Transverse colon (tissue), 4 donors: ENCODE data around the gene SYNJ2. TPM values are rescaled to one million over a fixed set of nuclear protein-coding genes. Genes with fewer than 3 reads are reported as not detected.

ENCODE experiments used
- DNase-seq: peaks from one replicate; pipeline ENCODE4 v3.0.0-alpha.2; 2019
- H3K27ac ChIP-seq, 4 donors: fragments of 200-600 bp; sonication (generic); 2 replicates each; pipeline ENCODE4 v1.5.1; 2016 to 2018; ENCODE audit warnings: inconsistent platforms in 4 of 4
- H3K27me3 ChIP-seq: fragments of 200-600 bp; sonication (generic); 2 replicates; pipeline ENCODE4 v1.5.1; 2017; ENCODE audit warnings: inconsistent platforms
- H3K36me3 ChIP-seq, 4 donors: fragments of 200-600 bp; sonication (generic); 2 replicates each; pipeline ENCODE4 v1.5.1; 2017 to 2019; ENCODE audit warnings: inconsistent platforms in 4 of 4
- H3K4me1 ChIP-seq, 4 donors: fragments of 200-600 bp; sonication (generic); 2 replicates each; pipeline ENCODE4 v1.5.1; 2017 to 2020; ENCODE audit warnings: inconsistent platforms in 4 of 4
- H3K4me3 ChIP-seq, 4 donors: fragments of 200-600 bp; sonication (generic); 1 replicate in 1 of 4; 2 replicates in 3 of 4; pipeline versions ENCODE4 v1.5.1 to v1.6.1; 2017 to 2019; ENCODE audit warnings: inconsistent platforms in 4 of 4
- H3K9me3 ChIP-seq, 2 donors: fragments of 200-600 bp; sonication (generic); 2 replicates each; pipeline ENCODE4 v1.5.1; 2017 to 2019; ENCODE audit warnings: inconsistent platforms in 2 of 2
- CTCF ChIP-seq, 5 experiments: fragments of 200-600 bp in 3 of 5; fragments of 450-650 bp in 2 of 5; sonication (generic) in 3 of 5; IDR thresholded peaks; 1 replicate in 2 of 5; 2 replicates in 3 of 5; pipeline ENCODE4 v1.5.1; 2016 to 2017; ENCODE audit warnings: antibody characterized with exemption in 5 of 5, inconsistent platforms in 3 of 5, mild to moderate bottlenecking in 2 of 5, moderate library complexity in 1 of 5
- EP300 ChIP-seq: sonication (generic); formaldehyde crosslinking; IDR thresholded peaks from one replicate; pipeline ENCODE4 v1.6.1; 2017; ENCODE audit warnings: antibody characterized with exemption, low read depth
- POLR2A ChIP-seq: fragments of 450-650 bp; IDR thresholded peaks from one replicate; pipeline ENCODE4 v1.6.1; 2016; ENCODE audit warnings: antibody characterized with exemption, mild to moderate bottlenecking, moderate library complexity
- POLR2AphosphoS5 ChIP-seq, 3 donors: sonication (generic); formaldehyde crosslinking; IDR thresholded peaks; one replicate each; pipeline ENCODE4 v1.6.1; 2016; ENCODE audit warnings: antibody characterized with exemption in 3 of 3
- WGBS, 2 donors: methylation state at CpG; one replicate each; pipeline ENCODE4 v1.1.5; 2018; ENCODE audit warnings: low coverage in 1 of 2; 5-methylcytosine and 5-hydroxymethylcytosine counted together
- in situ Hi-C, 4 donors: fragments of 200-750 bp; cut with MboI; loops; one replicate each; pipeline versions ENCODE4 v1.15.0 to v1.15.1; 2017; ENCODE audit warnings: low sequenced_read_pairs in 3 of 4, low pct_ligation_motif_present in 1 of 4, low pct_unique_long_range_greater_than_20kb in 1 of 4
- intact Hi-C: fragments of 100-400 bp; cut with DNase I; formaldehyde crosslinking; loops from one replicate; pipeline ENCODE4 v1.15.1; 2023; ENCODE audit warnings: low total_unique reads
- total RNA-seq, 4 donors: library from RNA; depleted of rRNA; stranded (reverse); fragments of >200 nt; gene quantifications; one replicate each; pipeline ENCODE4 v1.1.0, GENCODE V29; 2016

SYNJ2 gene
- total RNA-seq, 4 donors from 2014 or later = 27.8 to 42.6 (median 31.8) TPM

- Histone ChIP-seq H3K27ac (peak overlapping the region; percentile 56 to 79 (median 62)), H3K4me3 (no peak overlapping the region), H3K36me3 (no peaks in the 10 kb centered on the region), H3K9me3 (no peaks in the 10 kb centered on the region), H3K4me1 (peaks cover 10 to 40% (median 32%) of the 10 kb centered on the region in 4 donors), H3K27me3 (no peaks in the 10 kb centered on the region)
- intact Hi-C loops = no loop called here
- 40 to 52% methylated on average over 1 to 6 of the region's 6 CpGs for WGBS, 2 donors
- DNase-seq = no peak
- peak in 1 of 3 donors; percentile 19 for TF ChIP-seq POLR2AphosphoS5 (IDR thresholded peaks at IDR 0.05)
- no peak for TF ChIP-seq POLR2A
- in situ Hi-C loops = no loop called here
These were observed 58.6 kb downstream of the SYNJ2 start for GRCh38 chr6:158040051-158040803.

GRCh38 chr6:158040804-158041347, 59.2 kb downstream of the SYNJ2 start:
- WGBS, 2 donors = 58 to 72% methylated on average over 4 to 12 of the region's 12 CpGs
- in situ Hi-C loops = no loop called here
- intact Hi-C loops = no loop called here
- Histone ChIP-seq H3K27me3 (no peaks in the 10 kb centered on the region), H3K4me1 (peaks cover 10 to 40% (median 32%) of the 10 kb centered on the region in 4 donors), H3K4me3 (no peak overlapping the region), H3K36me3 (no peaks in the 10 kb centered on the region), H3K9me3 (no peaks in the 10 kb centered on the region), H3K27ac (peak overlapping the region; percentile 56 to 79 (median 62))
- DNase-seq = no peak
- no peak for TF ChIP-seq POLR2A
- no peak for TF ChIP-seq CTCF (IDR thresholded peaks at IDR 0.05)
- TF ChIP-seq EP300 = no peak
- no peak for TF ChIP-seq POLR2AphosphoS5 (IDR thresholded peaks at IDR 0.05)

GRCh38 chr6:158041370-158041769, 59.7 kb downstream of the SYNJ2 start:
- H3K9me3 ChIP-seq = no peaks in the 10 kb centered on the region
- DNase-seq = no peak
- intact Hi-C loops (no loop called here), in situ Hi-C loops (no loop called here)
- H3K4me3 ChIP-seq = no peak overlapping the region
- no peaks in the 10 kb centered on the region for H3K36me3 ChIP-seq
- H3K4me1 ChIP-seq = peaks cover 10 to 40% (median 32%) of the 10 kb centered on the region in 4 donors
- TF ChIP-seq EP300 (no peak), POLR2AphosphoS5 (IDR thresholded peaks at IDR 0.05) (no peak), CTCF (IDR thresholded peaks at IDR 0.05) (no peak), POLR2A (no peak)
- WGBS, 2 donors = 60 to 85% methylated on average over 1 to 4 of the region's 4 CpGs
- no peaks in the 10 kb centered on the region for H3K27me3 ChIP-seq
- H3K27ac ChIP-seq = peak overlapping the region; percentile 56 to 79 (median 62)

GRCh38 chr6:158041788-158042187, 60.1 kb downstream of the SYNJ2 start:
- Histone ChIP-seq H3K4me1 (peaks cover 10 to 40% (median 33%) of the 10 kb centered on the region in 4 donors), H3K27me3 (no peaks in the 10 kb centered on the region), H3K36me3 (no peaks in the 10 kb centered on the region), H3K27ac (peak overlapping the region; percentile 3 to 79 (median 59)), H3K4me3 (no peak overlapping the region), H3K9me3 (no peaks in the 10 kb centered on the region)
- DNase-seq = no peak
- in situ Hi-C loops (no loop called here), intact Hi-C loops (no loop called here)
- TF ChIP-seq POLR2AphosphoS5 (IDR thresholded peaks at IDR 0.05) (no peak), EP300 (no peak), POLR2A (no peak), CTCF (IDR thresholded peaks at IDR 0.05) (no peak)
- 90 to 93% methylated on average over 5 to 12 of the region's 12 CpGs for WGBS, 2 donors
